H9 (cell line): ENCODE data around the gene ATP5PO. TPM values are rescaled to one million over a fixed set of nuclear protein-coding genes. Genes with fewer than 3 reads are reported as not detected.

Source experiments
- DNase-seq: peaks from one replicate; pipeline ENCODE4 v3.0.0-alpha.2; 2017
- H2AFZ ChIP-seq: one replicate; pipeline ENCODE4 v1.6.1; 2013; ENCODE audit warnings: mild to moderate bottlenecking, low read length, control low read depth, moderate library complexity
- H2AK5ac ChIP-seq: 2 replicates; pipeline ENCODE4 v1.6.1; 2013; ENCODE audit warnings: low read length, control low read depth, mixed read lengths; ENCODE audit not compliant: insufficient read length
- H2BK120ac ChIP-seq: one replicate; pipeline ENCODE4 v1.6.1; 2013; ENCODE audit warnings: low read depth, mild to moderate bottlenecking, low read length, control low read depth, inconsistent platforms; ENCODE audit not compliant: poor library complexity, severe bottlenecking
- H2BK12ac ChIP-seq: 2 replicates; pipeline ENCODE4 v1.6.1; 2013; ENCODE audit warnings: low read length, control low read depth, mixed read lengths, low read depth; ENCODE audit not compliant: insufficient read length
- H2BK15ac ChIP-seq: 2 replicates; pipeline ENCODE4 v1.6.1; 2013; ENCODE audit warnings: low read depth, low read length, control low read depth
- H2BK20ac ChIP-seq: one replicate; pipeline ENCODE4 v1.6.1; 2013; ENCODE audit warnings: low read depth, mild to moderate bottlenecking, low read length, control low read depth, inconsistent platforms; ENCODE audit not compliant: poor library complexity, severe bottlenecking
- H2BK5ac ChIP-seq: 2 replicates; pipeline ENCODE4 v1.6.1; 2013; ENCODE audit warnings: low read length, control low read depth, mixed read lengths; ENCODE audit not compliant: insufficient read length
- H3K14ac ChIP-seq: 2 replicates; pipeline ENCODE4 v1.6.1; 2013; ENCODE audit warnings: low read length, control low read depth; ENCODE audit not compliant: insufficient read depth
- H3K18ac ChIP-seq: 2 replicates; pipeline ENCODE4 v1.6.1; 2013; ENCODE audit warnings: low read depth, mild to moderate bottlenecking, mixed read lengths, low read length, control low read depth; ENCODE audit not compliant: insufficient read length
- H3K23ac ChIP-seq: 2 replicates; pipeline ENCODE4 v1.6.1; 2013; ENCODE audit warnings: low read length, control low read depth, mixed read lengths, low read depth; ENCODE audit not compliant: insufficient read length
- H3K23me2 ChIP-seq: 2 replicates; pipeline ENCODE4 v1.6.1; 2013; ENCODE audit warnings: low read depth, mild to moderate bottlenecking, mixed read lengths, low read length, control low read depth; ENCODE audit not compliant: insufficient read length, poor library complexity, severe bottlenecking
- H3K27ac ChIP-seq: 2 replicates; pipeline ENCODE4 v1.5.1; 2013; ENCODE audit warnings: low read length, control low read depth, mixed read lengths, low read depth; ENCODE audit not compliant: insufficient read length
- H3K27me3 ChIP-seq: 2 replicates; pipeline ENCODE4 v1.6.1; 2013; ENCODE audit warnings: low read length, control low read depth, inconsistent platforms; ENCODE audit not compliant: insufficient read depth
- H3K4ac ChIP-seq: 2 replicates; pipeline ENCODE4 v1.6.1; 2013; ENCODE audit warnings: low read depth, mild to moderate bottlenecking, control low read depth, inconsistent platforms, low read length, moderate library complexity
- H3K4me1 ChIP-seq: 2 replicates; pipeline ENCODE4 v1.6.1; 2013; ENCODE audit warnings: low read length, control low read depth, inconsistent platforms; ENCODE audit not compliant: insufficient read depth
- H3K4me2 ChIP-seq: 2 replicates; pipeline ENCODE4 v1.6.1; 2013; ENCODE audit warnings: low read length, control low read depth, mixed read lengths; ENCODE audit not compliant: insufficient read length, insufficient read depth
- H3K56ac ChIP-seq: 2 replicates; pipeline ENCODE4 v1.6.1; 2013; ENCODE audit warnings: low read depth, mild to moderate bottlenecking, mixed read lengths, low read length, control low read depth; ENCODE audit not compliant: insufficient read length
- H3K79me1 ChIP-seq: 2 replicates; pipeline ENCODE4 v1.6.1; 2013; ENCODE audit warnings: low read depth, mild to moderate bottlenecking, moderate library complexity, low read length, control low read depth, inconsistent platforms; ENCODE audit not compliant: insufficient read depth, poor library complexity, severe bottlenecking
- H3K79me2 ChIP-seq: 2 replicates; pipeline ENCODE4 v1.6.1; 2013; ENCODE audit warnings: low read length, control low read depth, inconsistent platforms; ENCODE audit not compliant: insufficient read depth
- H3K9ac ChIP-seq: 2 replicates; pipeline ENCODE4 v1.6.1; 2013; ENCODE audit warnings: low read length, control low read depth, mixed read lengths; ENCODE audit not compliant: insufficient read length; ENCODE audit errors: extremely low read depth
- H3K9me3 ChIP-seq: one replicate; pipeline ENCODE4 v1.6.1; 2013; ENCODE audit warnings: low read depth, low read length, inconsistent platforms; ENCODE audit not compliant: control insufficient read depth
- H3T11ph ChIP-seq: one replicate; pipeline ENCODE4 v1.6.1; 2013; ENCODE audit warnings: mild to moderate bottlenecking, low read length, control low read depth, inconsistent platforms
- H4K20me1 ChIP-seq: one replicate; pipeline ENCODE4 v1.6.1; 2013; ENCODE audit not compliant: control insufficient read depth, insufficient read length, insufficient read depth
- H4K5ac ChIP-seq: 2 replicates; pipeline ENCODE4 v1.6.1; 2013; ENCODE audit warnings: low read depth, mild to moderate bottlenecking, mixed read lengths, low read length, control low read depth; ENCODE audit not compliant: insufficient read length
- H4K8ac ChIP-seq: replicated peaks from 2 replicates; pipeline ENCODE4 v1.6.1; 2013; ENCODE audit warnings: low read length, control low read depth, mixed read lengths, low read depth; ENCODE audit not compliant: insufficient read length
- H4K91ac ChIP-seq: 2 replicates; pipeline ENCODE4 v1.6.1; 2013; ENCODE audit warnings: low read depth, mild to moderate bottlenecking, moderate library complexity, mixed read lengths, low read length, control low read depth; ENCODE audit not compliant: insufficient read length
- H3K27ac Mint-ChIP-seq, 3 experiments: 2 replicates in 2 of 3; 3 replicates in 1 of 3; pipeline ENCODE4 v1.8.0; 2020 to 2021; ENCODE audit warnings: mixed read lengths in 3 of 3, mild to moderate bottlenecking in 1 of 3, moderate library complexity in 1 of 3
- H3K27me3 Mint-ChIP-seq: 2 replicates; pipeline ENCODE4 v1.8.0; 2021; ENCODE audit warnings: low read depth, mild to moderate bottlenecking, moderate library complexity, mixed read lengths
- H3K36me3 Mint-ChIP-seq, 3 experiments: 2 replicates in 2 of 3; 3 replicates in 1 of 3; pipeline ENCODE4 v1.8.0; 2020 to 2021; ENCODE audit warnings: low read depth in 3 of 3, mixed read lengths in 3 of 3; ENCODE audit not compliant: insufficient read depth in 1 of 3
- H3K4me1 Mint-ChIP-seq, 2 experiments: 2 replicates each; pipeline ENCODE4 v1.8.0; 2020; ENCODE audit warnings: mixed read lengths in 2 of 2
- H3K4me3 Mint-ChIP-seq, 2 experiments: 2 replicates in 1 of 2; 3 replicates in 1 of 2; pipeline ENCODE4 v1.8.0; 2020 to 2021; ENCODE audit warnings: mild to moderate bottlenecking in 2 of 2, mixed read lengths in 2 of 2, moderate library complexity in 1 of 2
- H3K9me3 Mint-ChIP-seq, 2 experiments: 2 replicates in 1 of 2; 3 replicates in 1 of 2; pipeline ENCODE4 v1.8.0; 2020; ENCODE audit warnings: mild to moderate bottlenecking in 2 of 2, mixed read lengths in 2 of 2, moderate library complexity in 1 of 2
- CTCF ChIP-seq: fragments of 200-600 bp; sonication (generic); conservative IDR thresholded peaks from 3 replicates; pipeline ENCODE4 v1.8.0; 2021; ENCODE audit warnings: antibody characterized with exemption, mild to moderate bottlenecking
- WGBS: extraction: QIAGEN DNeasy Blood & Tissue Kit; methylation state at CpG from one replicate; pipeline ENCODE4 v1.1.7; 2013; ENCODE audit warnings: missing lambda C conversion rate, low lambda C conversion rate, mixed read lengths; ENCODE audit not compliant: insufficient read length; ENCODE audit errors: extremely low coverage; 5-methylcytosine and 5-hydroxymethylcytosine counted together
- total RNA-seq: library from RNA; stranded (reverse); gene quantifications from 2 replicates; pipeline ENCODE4 v1.2.1, GENCODE V29; 2021

ATP5PO gene
- total RNA-seq, 1 experiment from 2014 or later = 275 TPM

DNA sequence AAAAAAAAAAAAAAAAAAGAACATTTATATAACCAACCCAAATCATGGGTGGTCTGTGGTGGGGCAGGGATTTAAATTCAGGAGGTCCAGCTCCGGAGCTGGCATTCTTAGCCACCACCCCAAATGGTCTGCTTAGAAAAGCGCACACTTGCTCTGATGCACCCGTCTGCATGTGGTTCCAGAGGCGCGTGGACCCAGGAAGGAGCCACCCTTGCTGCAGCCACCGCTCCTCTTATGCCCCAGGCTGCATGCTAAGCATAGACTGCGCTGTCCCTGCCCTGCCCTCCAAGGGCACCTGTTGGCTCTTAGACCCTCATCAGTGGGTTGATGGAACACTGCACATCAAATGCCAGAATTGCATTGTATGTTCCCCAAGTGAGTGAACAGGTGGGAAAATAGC is 41.4 kb downstream of the ATP5PO start:
- Mint-ChIP-seq H3K9me3 (peaks cover 0 to 7% of the 10 kb centered on the region in 2 experiments; a peak in 2 of 5 replicates), H3K4me3 (no peak overlapping the region), H3K4me1 (no peaks in the 10 kb centered on the region), H3K27me3 (no peaks in the 10 kb centered on the region), H3K27ac (no peak overlapping the region), H3K36me3 (peaks cover 0 to 6% (median 0%) of the 10 kb centered on the region in 3 experiments; a peak in 4 of 7 replicates)
- no CpG with 5 or more reads among the region's 7 CpGs for WGBS
- H3K79me1 ChIP-seq = no peaks in the 10 kb centered on the region
- no peak overlapping the region for H3K18ac ChIP-seq
- H3T11ph ChIP-seq = no peak overlapping the region
- H3K23ac ChIP-seq = no peak overlapping the region
- H2AK5ac ChIP-seq = no peak overlapping the region
- no peaks in the 10 kb centered on the region for H3K23me2 ChIP-seq
- DNase-seq = no peak
- H2BK5ac ChIP-seq = no peak overlapping the region
- no peak overlapping the region for H2BK12ac ChIP-seq
- H4K8ac ChIP-seq = no peak overlapping the region
- no peak overlapping the region for H2BK120ac ChIP-seq
- no peaks in the 10 kb centered on the region for H3K4me1 ChIP-seq
- H4K5ac ChIP-seq = no peak overlapping the region
- no peak overlapping the region for H3K14ac ChIP-seq
- no peaks in the 10 kb centered on the region for H3K79me2 ChIP-seq
- H2BK20ac ChIP-seq = no peak overlapping the region
- no peak overlapping the region for H3K4ac ChIP-seq
- H3K4me2 ChIP-seq = no peak overlapping the region
- no peaks in the 10 kb centered on the region for H4K20me1 ChIP-seq
- no peak overlapping the region for H4K91ac ChIP-seq
- H3K56ac ChIP-seq = no peak overlapping the region
- no peaks in the 10 kb centered on the region for H3K9me3 ChIP-seq
- TF ChIP-seq CTCF = no peak
- H2BK15ac ChIP-seq = no peak overlapping the region
- H2AFZ ChIP-seq = no peak overlapping the region
- H3K9ac ChIP-seq = no peak overlapping the region
- no peak overlapping the region for H3K27ac ChIP-seq
- no peaks in the 10 kb centered on the region for H3K27me3 ChIP-seq
